B cell (primary cell): ENCODE measurements around the gene FSTL3. TPM values are rescaled to one million over a fixed set of nuclear protein-coding genes. Genes with fewer than 3 reads are reported as not detected.
A peak's percentile ranks its signal among the peaks of the same experiment; 100 is the strongest.

Experiments
- ATAC-seq: fragments of 200-7000 bp; cut with Tn5 transposase; one replicate; pipeline ENCODE4 v1.10.0; 2021; ENCODE audit warnings: low read depth, mild to moderate bottlenecking, moderate number of reproducible peaks, moderate library complexity
- CTCF ChIA-PET: fragments of 350-600 bp; sonication (Branson Sonifier 250); formaldehyde crosslinking; loops from one replicate; lab custom pipeline; 2021; ENCODE audit warnings: antibody characterized with exemption, inconsistent platforms; lab: Charles Lee
- POLR2A ChIA-PET: fragments of 350-600 bp; sonication (Branson Sonifier 250); formaldehyde crosslinking; loops from one replicate; lab custom pipeline; 2021; ENCODE audit warnings: antibody characterized with exemption; lab: Charles Lee
- DNase-seq: peaks from one replicate; pipeline ENCODE4 v3.0.0; 2013
- H2AFZ ChIP-seq: 2 replicates; pipeline ENCODE4 v1.6.1; 2012; ENCODE audit warnings: mild to moderate bottlenecking, low read depth, low read length; ENCODE audit not compliant: insufficient read depth, poor library complexity, severe bottlenecking
- H3K27ac ChIP-seq, 2 donors: 1 replicate in 1 of 2; 2 replicates in 1 of 2; pipeline ENCODE4 v1.5.1; 2012 to 2013; ENCODE audit warnings: low read length in 2 of 2, mild to moderate bottlenecking in 2 of 2, moderate library complexity in 1 of 2
- H3K27me3 ChIP-seq, 4 experiments: fragments of 200-600 bp in 1 of 4; sonication (generic) in 1 of 4; replicated peaks in 1 of 4; 1 replicate in 2 of 4; 2 replicates in 2 of 4; pipeline versions ENCODE4 v1.6.1 to v1.7.0; 2013 to 2016; ENCODE audit warnings: low read length in 3 of 4, mild to moderate bottlenecking in 2 of 4, mixed read lengths in 1 of 4, moderate library complexity in 1 of 4; ENCODE audit not compliant: insufficient read depth in 4 of 4, control insufficient read depth in 3 of 4; ENCODE audit errors: control extremely low read depth in 1 of 4
- H3K36me3 ChIP-seq, 2 experiments: replicated peaks in 1 of 2; 1 replicate in 1 of 2; 2 replicates in 1 of 2; pipeline versions ENCODE4 v1.6.1 to v1.7.1; 2013; ENCODE audit warnings: low read length in 1 of 2; ENCODE audit not compliant: insufficient read depth in 2 of 2, control insufficient read depth in 1 of 2; ENCODE audit errors: control extremely low read depth in 1 of 2, extremely low read depth in 1 of 2
- H3K4me1 ChIP-seq, 2 donors: fragments of 200-600 bp in 1 of 2; sonication (generic) in 1 of 2; 1 replicate in 1 of 2; 2 replicates in 1 of 2; pipeline versions ENCODE4 v1.5.1 to v1.6.1; 2013 to 2017; ENCODE audit warnings: low read length in 2 of 2; ENCODE audit not compliant: control insufficient read depth in 2 of 2, insufficient read depth in 2 of 2
- H3K4me2 ChIP-seq: replicated peaks from 2 replicates; pipeline ENCODE3; 2012; ENCODE audit warnings: mild to moderate bottlenecking, low read depth, low read length; ENCODE audit not compliant: poor library complexity, severe bottlenecking
- H3K4me3 ChIP-seq, 5 experiments: fragments of 200-600 bp in 1 of 5; sonication (generic) in 1 of 5; 1 replicate in 3 of 5; 2 replicates in 2 of 5; pipeline versions ENCODE4 v1.5.1 to v1.7.0; 2011 to 2016; ENCODE audit warnings: low read length in 4 of 5, mild to moderate bottlenecking in 4 of 5, low read depth in 2 of 5, control low read depth in 1 of 5, moderate library complexity in 1 of 5; ENCODE audit not compliant: insufficient read depth in 1 of 5; ENCODE audit errors: control extremely low read depth in 1 of 5, extremely low read depth in 1 of 5
- H3K79me2 ChIP-seq: fragments of 200-600 bp; sonication (generic); one replicate; pipeline ENCODE4 v1.6.0; 2016; ENCODE audit warnings: low read length; ENCODE audit not compliant: control insufficient read depth, insufficient read depth
- H3K9ac ChIP-seq: fragments of 200-600 bp; sonication (generic); 2 replicates; pipeline ENCODE4 v1.6.1; 2017; ENCODE audit warnings: mild to moderate bottlenecking, low read length, moderate library complexity
- H3K9me3 ChIP-seq, 3 donors: one replicate each; pipeline versions ENCODE4 v1.6.1 to v1.7.1; 2013; ENCODE audit warnings: low read length in 2 of 3; ENCODE audit not compliant: control insufficient read depth in 2 of 3, insufficient read depth in 1 of 3; ENCODE audit errors: control extremely low read depth in 1 of 3
- H4K20me1 ChIP-seq: 2 replicates; pipeline ENCODE4 v1.6.0; 2012; ENCODE audit warnings: mild to moderate bottlenecking, low read length; ENCODE audit not compliant: insufficient read depth, control insufficient read depth, poor library complexity, severe bottlenecking
- H3K27ac Mint-ChIP-seq: one replicate; pipeline ENCODE4 v1.8.0; 2021; ENCODE audit warnings: mixed read lengths
- H3K27me3 Mint-ChIP-seq: one replicate; pipeline ENCODE4 v1.8.0; 2021; ENCODE audit warnings: mixed read lengths
- H3K4me1 Mint-ChIP-seq: one replicate; pipeline ENCODE4 v1.8.0; 2021; ENCODE audit warnings: mixed read lengths
- H3K4me3 Mint-ChIP-seq: one replicate; pipeline ENCODE4 v1.8.0; 2021; ENCODE audit warnings: mixed read lengths
- H3K9me3 Mint-ChIP-seq: one replicate; pipeline ENCODE4 v1.8.0; 2022; ENCODE audit warnings: mixed read lengths; ENCODE audit not compliant: insufficient read depth
- EZH2 ChIP-seq: IDR thresholded peaks from 2 replicates; pipeline ENCODE4 v1.6.1; 2012; ENCODE audit warnings: borderline replicate concordance, low read depth, mild to moderate bottlenecking, moderate library complexity, low read length; ENCODE audit not compliant: insufficient read depth, poor library complexity, severe bottlenecking
- WGBS: methylation state at CpG from one replicate; pipeline ENCODE4 v1.1.5; 2013; ENCODE audit warnings: missing lambda C conversion rate; ENCODE audit not compliant: insufficient coverage; 5-methylcytosine and 5-hydroxymethylcytosine counted together
- intact Hi-C: fragments of 100-400 bp; cut with micrococcal nuclease; formaldehyde crosslinking; loops from one replicate; pipeline ENCODE4 v1.10.0; 2022
- polyA plus RNA-seq: library from polyadenylated mRNA; depleted of rRNA; stranded (reverse); fragments of >200 nt; gene quantifications from 2 replicates; pipeline ENCODE4 v1.2.3, GENCODE V29; 2012
- total RNA-seq, 2 donors: library from RNA; stranded (reverse); fragments of 120-200 nt in 1 of 2; gene quantifications; 1 replicate in 1 of 2; 2 replicates in 1 of 2; pipeline versions ENCODE4 v1.2.3 to v1.2.4, GENCODE V29; 2013 to 2022
- TF ChIP-seq, protein P1 (sequence below): fragments of 200-600 bp; IDR thresholded peaks from one replicate; pipeline ENCODE4 v1.8.0; 2022; ENCODE audit warnings: antibody characterized with exemption, mild to moderate bottlenecking

The FSTL3 gene
- total and polyA plus RNA-seq, 2 donors (not counting 1 experiment from before 2014, with no cell fraction given), result 2.6 to 5.8 TPM

DNA sequence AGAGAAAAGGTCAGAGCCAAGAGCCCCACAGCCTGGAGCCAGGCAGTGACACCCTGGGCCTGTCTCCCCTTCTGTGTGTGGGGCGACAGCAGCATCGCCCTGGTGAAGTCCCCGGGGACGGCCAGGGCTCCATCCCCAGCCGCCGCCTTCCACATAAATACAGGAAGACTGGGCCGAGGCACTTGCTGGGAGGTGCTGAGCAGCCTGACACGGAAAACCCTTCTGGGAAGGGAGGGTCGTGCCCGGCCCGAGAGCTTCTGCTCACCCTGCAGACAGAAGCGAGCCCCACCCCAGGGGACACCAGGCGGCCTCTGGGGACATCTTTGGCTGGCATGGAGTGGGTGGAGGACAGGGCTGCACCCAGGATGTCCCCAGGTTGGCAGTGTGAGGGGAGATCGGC is 31.4 kb upstream of the FSTL3 start:
- no peaks in the 10 kb centered on the region for H3K9me3 ChIP-seq
- ChIA-PET CTCF (no interaction called here), POLR2A (no interaction called here)
- intact Hi-C loops, result no loop called here
- H3K27ac ChIP-seq, result peak overlapping the region in 1 of 2 donors; percentile 43
- Mint-ChIP-seq H3K4me3 (no peak overlapping the region), H3K9me3 (no peaks in the 10 kb centered on the region), H3K27me3 (no peaks in the 10 kb centered on the region), H3K4me1 (peaks cover 11% of the 10 kb centered on the region), H3K27ac (peak overlapping the region; percentile 70)
- peaks cover 0 to 26% of the 10 kb centered on the region in 2 experiments for H3K36me3 ChIP-seq
- H4K20me1 ChIP-seq, result peaks cover 54% of the 10 kb centered on the region
- H3K9ac ChIP-seq, result no peak overlapping the region
- H2AFZ ChIP-seq, result no peak overlapping the region
- no peak overlapping the region for H3K4me2 ChIP-seq
- ATAC-seq (no peak), DNase-seq (no peak)
- H3K79me2 ChIP-seq, result no peaks in the 10 kb centered on the region
- peaks cover 0 to 10% of the 10 kb centered on the region in 2 donors for H3K4me1 ChIP-seq
- no peaks in the 10 kb centered on the region for H3K27me3 ChIP-seq
- 73% methylated on average over 8 of the region's 14 CpGs for WGBS
- H3K4me3 ChIP-seq, result no peak overlapping the region
- no peak for TF ChIP-seq EZH2
- TF ChIP-seq, protein P1, sequence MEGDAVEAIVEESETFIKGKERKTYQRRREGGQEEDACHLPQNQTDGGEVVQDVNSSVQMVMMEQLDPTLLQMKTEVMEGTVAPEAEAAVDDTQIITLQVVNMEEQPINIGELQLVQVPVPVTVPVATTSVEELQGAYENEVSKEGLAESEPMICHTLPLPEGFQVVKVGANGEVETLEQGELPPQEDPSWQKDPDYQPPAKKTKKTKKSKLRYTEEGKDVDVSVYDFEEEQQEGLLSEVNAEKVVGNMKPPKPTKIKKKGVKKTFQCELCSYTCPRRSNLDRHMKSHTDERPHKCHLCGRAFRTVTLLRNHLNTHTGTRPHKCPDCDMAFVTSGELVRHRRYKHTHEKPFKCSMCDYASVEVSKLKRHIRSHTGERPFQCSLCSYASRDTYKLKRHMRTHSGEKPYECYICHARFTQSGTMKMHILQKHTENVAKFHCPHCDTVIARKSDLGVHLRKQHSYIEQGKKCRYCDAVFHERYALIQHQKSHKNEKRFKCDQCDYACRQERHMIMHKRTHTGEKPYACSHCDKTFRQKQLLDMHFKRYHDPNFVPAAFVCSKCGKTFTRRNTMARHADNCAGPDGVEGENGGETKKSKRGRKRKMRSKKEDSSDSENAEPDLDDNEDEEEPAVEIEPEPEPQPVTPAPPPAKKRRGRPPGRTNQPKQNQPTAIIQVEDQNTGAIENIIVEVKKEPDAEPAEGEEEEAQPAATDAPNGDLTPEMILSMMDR, result no peak

DNA sequence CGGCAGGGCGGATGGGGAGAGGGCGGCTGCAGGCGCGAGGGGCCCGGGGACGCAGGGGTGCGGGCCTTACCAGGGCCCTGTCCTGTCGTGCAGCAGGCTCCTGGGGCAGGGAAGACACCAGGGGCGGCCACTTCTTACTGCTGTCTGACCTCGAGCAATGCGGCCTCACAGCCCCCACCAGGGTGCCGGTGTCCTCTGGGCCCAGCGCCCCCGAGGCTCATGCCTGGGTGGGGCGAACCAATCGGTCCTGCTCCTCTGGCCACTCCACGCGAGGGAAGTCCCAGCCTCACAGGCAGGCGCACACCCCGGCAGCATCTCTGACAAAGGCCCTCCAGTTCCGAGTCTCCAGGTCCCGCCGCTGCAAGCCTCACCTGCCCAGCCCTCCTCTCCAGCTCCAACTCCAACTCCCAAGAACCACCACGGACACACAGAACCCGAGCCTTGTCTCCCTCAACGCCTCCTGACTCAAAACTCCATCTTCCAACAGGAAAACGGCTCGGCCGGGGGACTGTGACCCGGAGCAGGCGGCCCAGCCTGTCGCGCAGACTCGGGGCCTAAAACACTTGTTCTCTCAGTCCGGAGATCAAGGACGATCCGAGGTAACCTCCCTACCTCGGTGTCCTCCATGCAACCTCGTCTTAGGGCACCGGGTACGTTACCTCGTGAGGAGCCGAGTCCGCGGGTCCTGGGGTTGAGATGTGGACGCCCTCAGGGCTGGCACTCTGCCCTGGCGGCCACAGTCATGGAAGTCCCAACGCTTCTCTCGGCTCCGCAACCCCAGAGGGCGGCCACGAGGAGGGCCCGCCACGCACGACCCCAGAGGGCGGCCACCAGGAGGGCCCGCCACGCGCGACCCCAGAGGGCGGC is 30.0 kb upstream of the FSTL3 start:
- H3K27ac Mint-ChIP-seq, result peak overlapping the region; percentile 78
- no peak for ATAC-seq
- H3K4me3 Mint-ChIP-seq, result no peak overlapping the region

More for the DNA sequence above, 30.0 kb upstream of the FSTL3 start:
- Histone ChIP-seq H2AFZ (no peak overlapping the region), H3K4me1 (no peaks in the 10 kb centered on the region), H3K9ac (no peak overlapping the region), H4K20me1 (peaks cover 67% of the 10 kb centered on the region), H3K4me2 (no peak overlapping the region), H3K36me3 (peaks cover 0 to 35% of the 10 kb centered on the region in 2 experiments), H3K27ac (no peak overlapping the region), H3K27me3 (no peaks in the 10 kb centered on the region), H3K4me3 (no peak overlapping the region), H3K9me3 (no peaks in the 10 kb centered on the region), H3K79me2 (peaks cover 11% of the 10 kb centered on the region)
- 97% methylated on average over 59 of the region's 62 CpGs for WGBS
- no peaks in the 10 kb centered on the region for H3K27me3 Mint-ChIP-seq
- ChIA-PET CTCF (no interaction called here), POLR2A (no interaction called here)
- H3K9me3 Mint-ChIP-seq, result no peaks in the 10 kb centered on the region
- intact Hi-C loops, result loop anchor here (2.0 kb wide), 1 partner anchor 15 kb away; no protein-coding TSS in a partner anchor
- no peak for TF ChIP-seq EZH2
- TF ChIP-seq, protein P1, result no peak
- peaks cover 11% of the 10 kb centered on the region for H3K4me1 Mint-ChIP-seq
- DNase-seq, result no peak
